ENCODE measurements around the gene GPR37.

Gene GPR37, protein sequence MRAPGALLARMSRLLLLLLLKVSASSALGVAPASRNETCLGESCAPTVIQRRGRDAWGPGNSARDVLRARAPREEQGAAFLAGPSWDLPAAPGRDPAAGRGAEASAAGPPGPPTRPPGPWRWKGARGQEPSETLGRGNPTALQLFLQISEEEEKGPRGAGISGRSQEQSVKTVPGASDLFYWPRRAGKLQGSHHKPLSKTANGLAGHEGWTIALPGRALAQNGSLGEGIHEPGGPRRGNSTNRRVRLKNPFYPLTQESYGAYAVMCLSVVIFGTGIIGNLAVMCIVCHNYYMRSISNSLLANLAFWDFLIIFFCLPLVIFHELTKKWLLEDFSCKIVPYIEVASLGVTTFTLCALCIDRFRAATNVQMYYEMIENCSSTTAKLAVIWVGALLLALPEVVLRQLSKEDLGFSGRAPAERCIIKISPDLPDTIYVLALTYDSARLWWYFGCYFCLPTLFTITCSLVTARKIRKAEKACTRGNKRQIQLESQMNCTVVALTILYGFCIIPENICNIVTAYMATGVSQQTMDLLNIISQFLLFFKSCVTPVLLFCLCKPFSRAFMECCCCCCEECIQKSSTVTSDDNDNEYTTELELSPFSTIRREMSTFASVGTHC
- 0 to 1.1 (median 0.03) reads per million in 18 experiments for total RNA-seq

DNA sequence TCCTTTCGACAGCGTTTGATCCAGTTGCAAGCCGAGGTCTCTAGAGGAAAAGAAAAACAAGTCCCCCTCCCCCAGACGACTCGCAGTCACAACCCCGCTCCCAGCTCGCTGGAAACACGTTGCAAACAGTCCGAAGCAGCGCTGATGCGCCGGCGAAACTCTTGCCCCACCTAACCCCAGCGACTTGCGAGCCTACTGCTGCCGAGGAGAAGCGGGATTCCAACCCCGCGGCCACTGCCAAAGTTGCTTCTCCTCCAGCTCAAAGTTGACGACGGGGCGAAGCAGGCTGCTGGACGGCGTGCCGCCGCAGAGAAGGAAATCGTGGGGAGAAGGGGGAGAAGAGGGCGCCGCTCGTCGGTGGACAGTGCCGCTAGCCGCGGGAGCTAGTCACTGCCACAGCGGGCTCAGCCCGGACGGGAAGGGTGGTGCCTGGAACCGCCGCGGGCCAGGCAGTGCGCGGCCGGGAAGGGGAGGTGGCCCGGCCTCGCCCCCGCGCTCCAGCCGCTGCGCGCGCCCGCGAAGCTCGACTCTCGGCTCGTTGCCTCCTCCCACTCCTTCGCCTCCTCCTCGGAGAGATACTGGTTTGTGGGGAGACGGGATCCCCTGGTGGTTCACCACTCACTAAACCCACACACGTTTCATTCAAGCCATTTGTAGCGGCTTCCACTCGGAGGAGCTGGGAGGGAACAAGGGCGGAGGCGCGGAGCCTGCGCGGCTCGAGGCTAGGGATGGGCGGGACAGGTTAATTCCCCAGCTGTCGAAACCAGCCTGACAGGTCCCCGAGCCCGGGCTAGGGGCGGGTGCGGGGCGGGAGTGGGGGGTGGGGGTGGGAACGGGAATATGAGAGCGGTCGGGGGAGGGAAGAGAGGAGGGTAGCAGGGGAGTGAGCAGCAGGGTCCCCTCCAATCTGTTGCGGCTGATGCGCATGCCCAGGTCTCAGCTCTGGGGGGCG, at the start of gene GPR37:
Gene GPR37 (minus strand): TSS at position 392 of the 952 bp plus-strand sequence. CDS start 816 bp downstream, outside the sequence.
- DNase-seq, result peak; percentile 31 to 43

DNA sequence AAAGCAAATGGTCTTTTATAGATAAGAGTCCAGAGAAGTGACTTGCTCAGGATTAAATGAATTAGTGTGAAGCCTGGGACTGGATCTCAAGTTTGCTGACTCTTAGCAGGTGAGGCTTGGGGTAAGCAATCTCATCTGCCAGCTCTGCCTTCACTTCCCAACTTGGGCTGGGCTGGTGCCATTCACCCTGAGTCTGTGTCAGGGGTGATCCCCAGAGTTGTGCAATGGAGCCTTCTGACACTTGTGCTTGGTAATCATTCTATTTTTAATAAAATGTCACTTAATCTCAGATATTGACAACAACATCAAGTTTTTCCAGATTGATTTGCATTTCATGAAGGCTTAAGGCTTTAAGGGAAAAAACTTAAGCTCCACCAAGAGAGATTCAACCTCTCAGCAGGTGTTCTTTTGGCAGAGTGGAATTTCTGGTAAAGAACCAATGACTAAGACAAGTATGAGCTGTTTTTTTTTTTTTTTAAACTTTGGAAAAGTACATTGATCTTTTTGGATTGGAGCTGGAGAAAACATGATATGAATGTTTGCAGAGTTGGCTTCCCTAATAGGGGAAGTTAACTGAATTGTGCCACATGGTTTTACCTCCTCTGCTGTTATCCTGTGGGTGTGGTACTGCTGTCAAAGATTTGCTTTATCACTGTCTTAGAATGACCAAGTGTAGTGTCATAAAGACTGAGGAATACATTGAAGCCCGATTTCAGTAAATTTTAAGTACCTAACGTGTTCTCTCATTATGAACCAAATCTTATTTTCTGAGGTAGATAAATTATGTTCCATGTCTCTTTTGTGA, 48.6 kb upstream of the GPR37 start:
- DNase-seq, result peak; percentile 15 to 26

DNA sequence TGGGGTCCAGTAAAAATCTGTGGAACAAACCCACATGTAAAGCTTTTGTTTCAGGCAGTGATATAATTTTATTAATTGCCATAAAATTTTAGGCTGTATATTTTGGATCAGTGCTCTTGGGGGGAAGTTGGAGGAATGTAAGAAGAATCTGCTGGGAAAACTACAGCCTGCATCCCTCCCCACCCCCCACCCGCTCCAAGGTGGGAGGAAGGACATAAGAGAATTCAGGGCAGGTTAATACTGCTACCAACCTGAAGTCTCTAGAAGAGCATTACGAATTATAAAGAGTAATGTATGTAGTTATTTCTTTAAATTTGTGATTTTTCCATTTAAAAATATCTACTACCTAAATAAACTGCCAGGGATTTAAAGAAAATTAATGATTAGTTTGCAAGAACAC, 47.2 kb upstream of the GPR37 start:
- no peak for DNase-seq

DNA sequence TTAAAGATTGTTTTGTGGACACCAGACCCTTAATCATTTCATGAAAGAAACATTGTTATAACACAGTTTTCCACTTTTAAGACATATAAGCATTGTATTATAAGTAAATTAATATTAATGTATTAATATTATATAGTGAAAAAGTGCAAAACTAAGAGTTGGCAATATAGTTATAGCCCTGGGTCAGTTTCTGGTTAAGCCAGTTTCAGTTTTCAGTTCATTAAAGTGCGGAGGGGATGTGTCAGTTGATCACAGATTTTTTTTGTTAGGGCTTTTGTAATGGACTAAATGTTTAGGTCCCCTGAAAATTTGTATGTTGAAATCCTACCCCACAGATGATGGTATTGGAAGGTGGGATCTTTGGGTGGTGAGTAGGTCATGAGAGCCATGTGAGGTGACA, 45.7 kb upstream of the GPR37 start:
- DNase-seq, result no peak

DNA sequence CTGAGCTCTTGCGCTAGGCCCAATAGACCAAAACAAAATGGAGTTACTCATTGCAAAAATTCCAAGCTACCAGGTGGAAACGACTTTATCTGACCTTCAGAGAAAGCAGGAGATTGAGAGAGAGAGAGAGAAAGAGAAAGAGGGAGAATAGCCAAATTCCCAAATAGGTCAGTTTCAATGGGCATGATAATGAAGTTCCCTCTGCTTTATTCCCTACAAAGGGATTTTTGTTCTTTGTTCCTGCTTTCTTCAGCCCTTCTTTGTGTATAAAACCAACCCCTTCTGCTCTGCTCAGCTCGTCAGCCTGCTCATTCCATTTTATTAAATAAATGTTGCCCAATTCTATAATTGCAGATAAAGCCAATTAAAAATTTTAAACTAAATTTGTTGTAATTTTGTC, 45.0 kb upstream of the GPR37 start:
- DNase-seq, result no peak

DNA sequence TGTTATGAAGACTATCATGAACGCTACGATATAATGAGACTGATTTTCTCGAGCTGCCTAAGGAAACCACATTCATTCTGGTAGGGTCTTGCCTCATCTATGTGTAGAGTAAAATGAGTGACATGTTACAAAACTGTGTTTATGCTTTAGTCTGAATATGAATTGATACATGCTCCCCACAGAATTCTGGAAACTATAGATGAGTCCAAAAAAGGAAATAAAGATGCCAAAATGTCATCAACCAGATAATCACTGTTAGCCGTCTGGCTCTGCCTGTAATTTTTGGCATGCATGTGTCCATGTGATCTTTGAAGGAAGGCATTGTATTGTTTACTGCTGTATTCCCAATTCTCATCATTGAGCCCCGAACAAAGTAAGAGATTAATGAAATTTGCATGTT, 42.6 kb upstream of the GPR37 start:
- no peak for DNase-seq

DNA sequence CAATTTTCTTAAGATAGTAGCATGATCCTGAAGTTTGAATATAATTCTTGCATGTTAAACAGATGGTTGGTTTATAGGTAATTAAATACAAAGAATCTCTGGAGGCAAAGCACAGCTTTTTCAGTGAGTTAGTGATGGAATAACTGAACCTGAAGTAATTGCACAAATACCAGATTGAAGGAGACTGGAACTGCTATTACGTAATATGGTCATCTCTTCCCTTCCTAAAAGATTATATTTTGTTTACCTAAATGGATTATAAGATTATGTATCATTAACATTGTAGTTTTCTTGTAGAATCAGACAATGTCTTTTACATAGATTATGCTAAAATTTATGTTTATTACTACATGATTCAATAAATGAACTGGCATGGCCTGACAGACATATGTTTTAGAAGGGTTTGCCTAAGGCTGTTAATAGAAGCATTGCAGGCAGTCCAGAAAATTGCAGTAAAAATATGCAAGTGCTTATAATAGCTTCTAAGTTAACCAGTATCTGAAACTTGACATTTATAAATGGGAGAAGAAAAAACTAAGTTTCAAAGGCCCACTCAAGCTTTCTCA, 35.8 kb upstream of the GPR37 start:
- DNase-seq, result no peak

DNA sequence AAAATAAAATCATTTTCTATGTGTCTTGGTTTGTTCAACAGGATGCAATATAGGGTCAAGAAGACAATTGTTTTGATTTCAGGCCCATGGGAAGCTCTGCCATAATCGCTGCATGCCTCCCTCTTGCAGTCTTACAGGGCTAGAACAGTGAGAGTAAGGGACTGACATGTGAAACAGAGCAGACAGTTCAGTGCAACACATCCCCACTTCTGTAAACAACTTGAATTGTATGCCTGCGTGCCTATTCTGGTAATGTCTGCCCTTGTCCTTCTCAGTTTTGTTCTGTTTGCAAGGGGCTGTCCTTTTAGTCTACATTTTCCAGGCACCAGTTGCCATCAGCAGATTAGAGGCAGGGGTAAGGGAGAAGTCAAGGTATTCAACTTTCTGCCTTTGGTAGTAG, 34.8 kb upstream of the GPR37 start:
- no peak for DNase-seq

DNA sequence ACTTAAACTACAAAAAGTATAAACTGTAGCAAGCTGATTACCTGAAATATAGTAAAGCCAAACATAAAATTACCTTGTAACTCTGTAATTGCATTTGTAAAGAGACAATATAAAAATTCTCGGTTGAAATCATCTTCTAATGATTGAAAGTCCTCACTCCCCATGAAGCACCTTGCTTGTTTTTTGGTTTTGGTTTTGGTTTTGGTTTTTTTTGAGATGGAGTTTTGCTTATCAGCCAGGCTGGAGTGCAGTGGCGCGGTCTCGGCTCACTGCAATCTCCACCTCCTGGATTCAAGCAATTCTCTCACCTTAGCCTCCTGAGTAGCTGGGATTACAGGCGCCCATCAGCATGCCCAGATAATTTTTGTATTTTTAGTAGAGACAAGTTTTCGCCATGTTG, 33.9 kb upstream of the GPR37 start:
- no peak for DNase-seq

DNA sequence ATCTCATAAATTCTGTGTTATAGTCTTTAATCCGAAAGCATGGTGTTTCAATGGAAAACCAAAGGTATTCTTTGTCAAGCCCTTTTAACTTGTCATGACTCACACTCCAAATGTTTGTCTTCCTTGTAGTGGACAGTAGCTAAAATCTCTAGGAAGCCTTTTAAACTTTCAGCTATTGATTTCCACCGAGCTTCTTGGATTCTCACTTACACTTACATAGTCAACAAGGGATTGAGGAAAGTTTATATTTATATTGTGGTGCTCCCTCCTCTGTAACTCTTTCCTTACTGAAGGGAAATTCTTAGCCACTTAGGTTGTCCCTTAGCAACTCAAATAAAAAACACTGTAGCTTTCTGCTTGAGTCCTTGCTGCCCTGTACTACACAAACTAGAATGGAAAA, 31.2 kb upstream of the GPR37 start:
- no peak for DNase-seq

DNA sequence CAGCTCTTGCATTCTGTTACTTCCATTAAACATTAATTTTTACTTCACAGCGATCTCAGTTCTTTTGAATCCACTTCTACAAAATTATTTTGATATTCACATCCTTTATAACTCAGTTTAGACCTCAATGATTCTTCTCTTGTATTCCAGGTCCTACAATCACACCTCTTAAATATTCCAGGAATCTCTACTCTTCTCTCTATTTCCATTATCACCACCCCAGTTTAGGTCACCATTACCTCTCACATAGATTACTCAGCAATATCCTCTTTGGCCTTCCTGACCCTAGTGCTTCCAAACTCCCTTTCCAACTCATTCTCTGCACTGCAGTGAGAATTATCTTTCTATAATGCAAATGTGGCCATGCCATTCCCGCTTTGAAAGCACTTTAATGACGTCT, 27.1 kb upstream of the GPR37 start:
- DNase-seq, result no peak

DNA sequence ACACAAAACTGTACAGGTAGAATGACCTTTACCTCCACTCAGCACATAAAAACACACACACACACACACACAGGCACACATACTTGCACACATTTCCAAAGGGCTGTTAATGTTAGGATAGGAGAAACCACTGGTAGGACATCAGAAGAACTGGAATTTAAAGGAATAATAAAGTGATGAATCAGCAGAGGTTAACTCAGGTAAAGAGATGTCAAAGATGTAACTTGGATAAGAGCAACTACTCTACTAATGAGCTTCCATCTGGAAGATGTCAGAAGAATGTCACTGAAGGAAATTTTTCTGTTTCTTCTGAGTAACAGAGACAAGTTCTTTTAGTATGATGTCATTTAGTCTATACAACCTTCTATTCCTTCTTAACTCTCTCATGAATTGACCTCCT, 26.4 kb upstream of the GPR37 start:
- DNase-seq, result no peak

DNA sequence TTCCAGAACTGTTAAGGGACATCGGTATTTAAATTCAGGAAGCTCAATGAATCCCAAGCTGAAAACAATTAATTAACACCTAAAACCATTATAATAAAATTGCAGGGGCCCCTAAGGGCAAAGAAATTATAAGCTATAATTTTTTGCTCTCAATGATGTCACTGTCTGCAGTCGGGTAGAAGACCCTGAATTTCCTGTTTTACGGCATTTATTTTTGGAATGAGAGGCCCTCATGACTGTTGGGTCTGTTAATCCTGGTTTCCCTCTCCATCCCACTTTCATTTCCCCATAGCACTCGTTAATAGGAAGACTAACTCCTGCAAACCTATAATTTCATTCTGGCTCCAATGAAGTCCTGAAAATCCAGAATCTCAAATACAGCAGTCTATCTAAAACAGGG, 25.8 kb upstream of the GPR37 start:
- DNase-seq, result no peak

DNA sequence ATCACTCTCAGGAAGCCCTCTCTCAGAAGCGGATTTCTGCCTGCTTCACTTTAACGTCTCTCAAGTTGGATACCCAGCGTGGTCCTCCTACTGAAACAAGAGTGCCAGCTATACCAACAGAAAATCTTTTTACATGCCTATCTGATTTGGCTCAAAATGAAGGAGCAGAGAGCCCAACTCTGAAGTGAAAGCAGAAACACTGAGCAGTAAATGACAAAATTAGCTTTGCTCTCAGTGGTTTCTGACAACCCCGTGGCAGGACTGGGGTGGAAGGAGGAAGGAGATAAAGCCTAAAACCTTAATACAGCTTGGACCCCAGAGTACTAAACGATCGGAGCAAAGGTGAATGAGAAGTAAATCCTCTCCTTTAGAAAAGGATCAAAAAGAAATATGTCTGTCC, 25.1 kb upstream of the GPR37 start:
- DNase-seq, result no peak

DNA sequence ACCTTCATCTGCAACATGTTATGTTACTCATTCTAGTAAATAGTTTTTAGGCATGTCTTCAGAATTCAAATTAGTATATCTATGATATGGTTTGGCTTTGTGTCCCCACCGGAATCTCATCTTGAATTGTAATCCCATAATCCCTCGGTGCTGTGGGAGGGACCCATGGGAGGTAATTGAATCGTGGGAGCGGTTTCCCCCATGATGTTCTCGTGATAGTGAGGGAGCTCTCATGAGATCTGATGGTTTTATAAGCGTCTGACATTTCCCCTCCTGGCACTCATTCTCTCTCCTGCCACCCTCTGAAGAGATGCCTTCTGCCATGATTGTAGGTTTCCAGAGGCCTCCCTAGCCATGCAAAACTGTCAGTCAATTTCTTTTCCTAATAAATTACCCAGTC, 20.4 kb upstream of the GPR37 start:
- DNase-seq, result no peak

DNA sequence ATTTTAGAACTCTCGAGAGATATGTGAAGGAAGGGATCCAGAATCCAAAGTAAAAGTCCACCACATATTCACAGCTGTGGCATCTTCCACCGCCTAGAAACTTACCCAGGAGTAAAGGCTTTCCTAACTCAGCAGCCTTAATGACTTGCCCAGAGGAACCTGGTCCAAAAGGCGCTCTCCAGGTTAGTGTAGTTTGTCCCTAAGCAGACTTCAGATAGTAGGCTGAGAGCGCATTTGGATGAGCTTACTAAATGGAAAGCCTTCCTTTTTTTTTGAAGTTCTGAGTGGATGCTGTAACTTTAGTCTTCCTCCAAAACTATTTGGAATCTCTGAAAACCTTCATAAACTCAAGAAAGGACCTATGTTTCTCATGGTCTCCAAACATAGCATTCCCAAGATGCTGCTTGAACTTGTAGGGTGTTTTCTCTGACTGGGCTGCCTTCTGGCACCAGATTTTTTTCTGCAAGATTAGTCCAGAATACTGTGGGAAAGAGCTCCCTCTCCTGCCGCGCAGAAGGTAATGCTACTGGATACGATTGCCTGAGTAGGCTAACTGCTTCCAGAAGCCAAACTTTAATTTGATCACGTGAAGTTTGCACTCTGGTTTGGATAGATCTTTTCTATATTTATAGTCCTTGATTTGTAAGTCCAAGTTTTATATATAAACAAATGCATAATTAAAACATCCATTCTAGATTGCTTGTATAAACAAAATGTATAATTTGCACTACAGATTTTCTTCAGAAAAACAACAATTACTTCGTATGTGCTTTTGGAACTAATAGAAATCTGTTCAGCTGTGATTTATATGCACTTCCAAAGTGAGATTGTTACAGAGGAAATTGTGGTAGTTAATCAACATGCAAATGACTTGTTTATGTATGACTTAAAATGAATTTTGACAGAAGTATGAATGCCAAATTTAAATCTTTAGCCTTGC, 19.6 kb upstream of the GPR37 start:
- DNase-seq, result peak; percentile 14 to 33

DNA sequence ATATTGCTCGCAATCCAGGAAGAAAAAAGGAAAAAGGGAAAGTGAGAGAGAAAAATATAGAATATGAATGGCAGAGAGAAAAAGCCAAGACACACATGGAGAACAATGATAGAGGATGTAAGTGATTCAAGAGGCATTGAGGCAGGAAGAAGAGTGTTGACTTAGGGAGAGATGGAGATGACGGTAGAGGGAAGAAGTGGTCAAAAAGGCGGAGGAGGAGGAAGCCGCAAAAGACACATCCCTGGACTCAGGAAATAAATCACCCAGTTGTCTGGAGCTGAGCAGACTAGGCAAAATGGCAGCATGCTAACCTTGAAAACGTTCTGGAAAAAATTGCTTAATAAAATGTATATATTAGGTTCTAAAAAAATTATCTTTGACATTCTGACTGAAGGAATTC, 17.7 kb upstream of the GPR37 start:
- DNase-seq, result no peak

DNA sequence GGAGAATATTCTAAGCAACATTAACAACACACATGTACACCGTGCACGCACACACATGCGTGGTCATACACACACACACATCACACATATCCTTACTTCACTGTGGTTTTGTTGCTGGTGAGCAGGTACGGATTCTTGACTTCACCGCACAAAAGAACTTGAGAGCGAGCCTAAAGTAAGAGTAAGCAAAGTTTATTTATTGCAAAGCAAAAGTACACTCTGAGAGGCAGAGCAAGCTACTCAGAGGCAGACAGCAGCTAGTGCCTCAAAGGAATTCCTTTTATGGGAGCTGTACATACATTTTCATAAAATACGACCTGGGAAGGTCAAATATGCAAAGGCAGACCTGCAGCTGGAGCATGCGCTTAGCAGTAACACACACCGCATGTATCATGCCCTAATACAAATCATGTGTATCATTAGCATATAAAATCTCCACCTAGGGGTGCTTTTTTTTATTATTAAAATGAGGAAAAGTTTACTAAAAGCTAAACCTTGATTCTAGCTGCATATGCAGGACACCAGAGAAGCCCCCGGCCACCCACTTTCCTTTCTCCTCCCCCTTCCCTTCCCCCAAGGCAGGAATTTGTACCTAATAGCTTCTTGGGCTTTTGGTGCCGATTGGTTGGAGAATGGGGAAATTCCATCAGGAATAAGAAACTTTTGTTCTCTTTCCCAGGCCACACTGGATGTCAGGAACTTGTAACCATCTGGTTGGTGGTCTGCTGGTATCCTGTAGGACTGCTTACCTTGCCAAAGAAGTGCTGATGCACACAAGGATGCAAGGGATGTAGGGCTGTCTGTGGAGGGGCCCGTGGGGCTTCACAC, 16.5 kb upstream of the GPR37 start:
- no peak for DNase-seq

DNA sequence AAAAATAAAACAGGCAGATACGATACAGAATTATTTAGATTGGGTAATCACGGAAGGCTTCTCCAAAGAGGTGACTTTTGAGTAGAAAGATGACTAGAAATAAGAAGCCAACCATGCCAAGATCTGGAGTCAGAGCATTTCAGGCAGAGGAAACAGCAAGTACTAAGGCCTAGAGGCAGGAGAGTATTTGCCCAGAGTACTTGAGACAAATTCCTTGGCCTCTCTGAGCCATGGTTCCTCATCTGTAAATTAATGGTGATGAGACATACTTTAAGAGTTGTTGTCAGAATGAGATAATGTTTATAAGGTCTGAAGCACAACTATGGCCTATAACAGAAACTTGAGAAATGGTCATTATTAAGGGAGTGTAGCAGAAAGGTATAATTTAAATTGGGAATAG, 15.8 kb upstream of the GPR37 start:
- no peak for DNase-seq

DNA sequence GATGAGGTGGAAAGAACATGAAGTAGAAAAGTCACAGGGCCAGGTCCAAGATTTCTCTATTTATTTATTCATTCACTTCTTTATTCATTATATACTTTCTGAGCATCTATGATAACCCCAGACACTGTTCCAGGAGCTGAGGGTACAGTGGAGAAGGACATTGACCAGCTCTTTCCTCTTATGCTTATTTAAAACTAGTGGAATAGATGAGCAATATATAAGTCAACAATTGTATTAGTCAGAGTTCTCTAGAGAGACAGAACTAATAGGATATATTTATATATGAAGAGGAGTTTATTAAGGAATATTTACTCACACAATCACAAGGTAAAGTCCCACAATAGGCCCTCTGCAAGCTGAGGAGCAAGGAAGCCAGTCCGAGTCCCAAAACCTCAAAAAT, 15.0 kb upstream of the GPR37 start:
- no peak for DNase-seq

Measured in inflammatory macrophage (primary cell).